B cell (primary cell): ENCODE data around the gene KSR1.

Experiments used
- CTCF ChIP-seq: fragments of 200-600 bp; IDR thresholded peaks from one replicate; pipeline ENCODE4 v1.8.0; 2022; ENCODE audit warnings: antibody characterized with exemption, mild to moderate bottlenecking
- EZH2 ChIP-seq: IDR thresholded peaks from 2 replicates; pipeline ENCODE4 v1.6.1; 2012; ENCODE audit warnings: borderline replicate concordance, low read depth, mild to moderate bottlenecking, moderate library complexity, low read length; ENCODE audit not compliant: insufficient read depth, poor library complexity, severe bottlenecking

GRCh38 chr17:27575096-27575911, 119.1 kb downstream of the KSR1 start:
- no peak for TF ChIP-seq EZH2
- no peak for TF ChIP-seq CTCF
